NCI-H2029 (cell line): Measurements from ENCODE around the gene HOMER3.
"Not testable (repeated sequence)": the region's sequence is repeated elsewhere in the genome, so short reads cannot be mapped to it uniquely, and the experiment has no call there.

Experiments used
- DNase-seq: peaks from one replicate; lab custom pipeline; 2025; lab: John Stamatoyannopoulos, UW

The HOMER3 gene

DNA sequence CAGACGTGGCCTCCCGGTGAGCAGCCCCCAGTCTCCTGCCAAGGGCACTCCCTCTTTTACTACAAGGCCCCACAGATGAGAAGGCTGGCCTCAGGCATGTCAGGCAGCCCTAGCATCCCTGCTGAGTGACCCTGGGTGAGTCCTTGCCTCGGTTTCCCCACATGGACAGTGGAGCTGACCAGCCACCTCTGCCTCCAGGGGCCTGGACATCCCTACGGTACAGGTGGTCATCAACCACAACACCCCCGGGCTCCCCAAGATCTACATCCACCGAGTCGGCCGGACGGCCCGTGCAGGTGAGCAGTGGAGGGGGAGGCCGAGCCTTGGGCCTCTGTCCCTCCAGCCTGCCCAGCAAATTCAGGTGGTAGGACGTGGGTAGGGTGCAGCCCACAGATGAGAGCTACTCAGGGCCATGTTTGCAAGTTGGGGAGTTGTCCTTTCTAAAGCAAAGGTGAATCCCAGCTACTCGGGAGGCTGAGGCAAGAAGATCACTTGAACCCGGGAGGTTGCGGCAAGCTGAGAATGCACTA lies 16.3 kb downstream of the HOMER3 start:
- no peak for DNase-seq

DNA sequence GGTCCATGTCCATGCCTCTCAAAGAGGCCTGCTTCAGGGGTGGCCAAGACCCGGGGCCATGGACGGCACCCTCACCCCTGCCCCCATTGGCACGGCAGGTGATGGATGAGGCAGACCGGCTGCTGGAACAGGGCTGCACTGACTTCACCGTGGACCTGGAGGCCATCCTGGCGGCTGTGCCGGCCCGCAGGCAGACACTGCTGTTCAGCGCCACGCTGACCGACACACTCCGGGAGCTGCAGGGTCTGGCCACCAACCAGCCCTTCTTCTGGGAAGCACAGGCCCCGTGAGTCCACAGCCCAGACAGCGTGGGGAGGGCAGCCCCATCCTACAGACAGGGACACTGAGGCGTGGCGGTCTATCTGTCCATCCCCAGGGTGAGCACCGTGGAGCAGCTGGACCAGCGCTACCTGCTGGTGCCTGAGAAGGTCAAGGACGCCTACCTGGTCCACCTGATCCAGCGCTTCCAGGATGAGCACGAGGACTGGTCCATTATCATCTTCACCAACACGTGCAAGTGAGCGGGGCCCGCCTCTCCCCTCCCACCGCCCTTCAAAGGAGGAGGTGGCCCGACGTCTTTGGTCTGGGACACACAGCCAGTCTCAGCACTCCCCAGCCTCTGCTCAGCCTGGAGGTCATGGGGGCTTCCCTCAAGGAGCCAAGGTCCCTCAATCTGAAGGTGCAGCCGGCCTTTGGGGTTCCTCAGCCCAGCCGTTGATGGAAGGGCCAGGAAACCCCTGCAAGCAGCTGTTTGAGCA lies 18.6 kb downstream of the HOMER3 start:
- no peak for DNase-seq

DNA sequence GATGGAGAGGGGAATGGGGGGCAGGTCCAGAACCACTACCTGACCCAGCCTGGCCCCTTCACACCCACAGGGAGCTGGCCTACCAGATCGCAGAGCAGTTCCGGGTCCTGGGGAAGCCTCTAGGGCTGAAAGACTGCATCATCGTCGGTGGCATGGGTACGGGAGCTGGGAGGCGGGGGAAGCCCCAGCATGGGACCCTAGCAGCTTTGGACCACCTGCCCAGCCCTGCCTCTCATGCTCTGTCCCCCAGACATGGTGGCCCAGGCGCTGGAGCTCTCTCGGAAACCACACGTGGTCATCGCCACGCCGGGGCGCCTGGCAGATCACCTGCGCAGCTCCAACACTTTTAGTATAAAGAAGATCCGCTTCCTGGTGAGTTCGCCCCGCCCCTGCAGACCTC lies 19.4 kb downstream of the HOMER3 start:
- DNase-seq = no peak

DNA sequence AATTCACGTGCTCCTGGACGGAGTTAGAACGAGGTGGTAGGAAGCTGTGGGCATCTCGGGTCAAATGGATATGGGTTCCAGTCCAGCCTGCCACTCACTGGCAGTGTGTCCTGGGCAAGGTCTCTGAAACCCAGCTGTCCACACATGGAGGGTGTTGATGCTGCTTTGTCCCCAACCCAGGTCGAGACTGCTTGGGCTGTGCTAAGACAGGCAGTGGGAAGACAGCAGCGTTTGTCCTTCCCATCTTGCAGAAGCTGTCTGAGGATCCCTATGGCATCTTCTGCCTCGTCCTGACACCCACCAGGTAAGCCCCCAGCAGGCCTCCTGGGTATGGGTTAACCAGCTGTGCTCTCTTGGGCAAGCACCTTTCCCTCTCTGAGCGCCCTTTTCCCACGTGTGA lies 20.6 kb downstream of the HOMER3 start:
- no peak for DNase-seq

DNA sequence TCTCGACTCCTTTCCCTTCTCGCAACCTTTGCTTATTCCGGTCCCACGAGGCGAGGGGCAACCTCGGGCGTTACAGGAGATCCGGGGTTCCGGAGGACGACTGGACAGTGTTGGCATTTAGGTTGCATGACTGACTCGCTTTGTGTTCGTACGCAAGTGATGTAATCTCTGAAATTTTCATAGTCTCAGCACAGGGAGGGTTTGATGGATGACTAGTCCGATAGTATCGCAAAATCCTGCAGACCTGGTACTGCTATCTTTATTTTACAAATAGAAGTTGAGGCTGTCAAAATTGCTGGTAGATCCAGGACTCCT lies 21.2 kb downstream of the HOMER3 start:
- DNase-seq = no peak

DNA sequence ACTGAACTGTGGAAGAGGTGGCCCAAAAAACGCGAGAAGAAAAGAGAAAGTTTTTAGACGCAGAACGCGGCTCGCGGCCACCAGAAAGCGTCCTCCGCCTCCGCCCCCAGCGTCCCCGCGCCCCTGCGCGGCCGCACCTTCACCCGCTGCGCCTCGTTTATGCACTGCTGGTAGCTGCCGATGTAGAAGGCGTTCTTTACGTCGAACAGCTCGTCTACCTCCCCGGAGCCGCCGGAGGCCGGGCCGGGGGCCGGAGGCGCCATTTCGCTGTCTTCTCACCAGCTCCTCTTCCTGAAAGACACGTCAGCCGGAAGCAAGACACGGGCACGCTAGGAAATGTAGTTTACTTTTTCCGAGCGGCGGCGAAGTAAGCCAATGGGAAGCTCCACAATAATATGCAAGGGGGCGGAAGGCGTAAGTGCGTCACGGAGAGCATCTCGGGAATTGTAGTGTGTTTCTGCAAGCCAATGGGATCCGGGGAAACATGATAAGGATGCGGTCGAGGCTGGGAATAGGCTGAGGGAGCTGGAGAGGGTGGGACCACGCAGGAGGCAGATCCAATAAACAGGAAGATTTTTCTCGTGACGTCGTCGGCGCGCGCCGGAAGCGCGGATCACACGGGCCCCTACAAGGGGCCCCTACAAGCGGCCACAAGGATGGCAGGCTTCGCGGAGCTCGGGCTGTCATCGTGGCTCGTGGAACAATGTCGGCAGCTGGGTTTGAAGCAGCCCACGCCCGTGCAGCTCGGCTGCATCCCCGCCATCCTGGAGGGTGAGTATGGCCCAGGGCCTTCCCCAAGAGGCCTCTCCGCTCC lies 21.7 kb downstream of the HOMER3 start, which contains the start of the genes COPE and DDX49:
TSS of gene COPE (minus strand) at position 302 of the 814 bp plus-strand sequence. CDS start at position 263, 39 bp downstream.
TSS of gene DDX49 (plus strand) at position 630 of the 814 bp plus-strand sequence. CDS start at position 657, 27 bp downstream.
- peak; percentile 99 for DNase-seq

DNA sequence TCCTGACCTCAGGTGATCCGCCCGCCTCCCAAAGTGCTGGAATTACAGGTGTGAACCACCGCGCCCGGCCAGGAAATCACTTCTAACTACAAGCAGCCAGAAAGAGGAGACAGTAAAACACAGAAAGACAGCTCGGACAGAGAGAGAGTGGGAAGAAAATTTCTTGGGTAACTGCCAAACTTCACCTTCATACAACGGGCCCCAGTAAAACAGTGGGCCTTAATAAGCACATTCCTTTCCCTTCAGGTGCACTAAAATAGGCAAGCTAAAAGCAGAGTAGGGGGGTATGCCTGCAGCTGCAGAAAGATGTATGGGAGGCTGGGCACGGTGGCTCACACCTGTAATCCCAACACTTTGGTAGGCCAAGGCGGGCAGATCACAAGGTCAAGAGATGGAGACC lies 23.4 kb downstream of the HOMER3 start:
- DNase-seq = not testable (repeated sequence)

DNA sequence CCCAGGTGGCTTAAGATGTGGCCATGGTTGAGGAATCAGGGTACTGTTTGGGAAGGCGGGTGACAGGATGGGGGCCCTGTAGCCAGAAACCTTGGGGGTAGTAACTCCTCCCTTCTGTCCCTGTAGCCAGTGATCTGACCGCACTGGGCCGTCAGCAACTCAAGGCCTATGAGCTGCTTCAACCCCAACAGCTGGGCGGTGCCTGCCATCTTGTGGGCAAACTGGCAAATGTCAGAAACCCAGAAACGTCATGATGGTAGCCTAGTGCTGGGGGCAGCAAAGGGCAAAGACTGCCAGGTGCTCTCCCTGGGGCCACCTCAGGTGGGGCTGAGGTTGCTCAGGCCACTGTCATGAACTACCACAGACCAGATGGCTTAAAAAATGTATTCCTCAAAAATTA lies 25.4 kb downstream of the HOMER3 start:
- DNase-seq = peak; percentile 10

DNA sequence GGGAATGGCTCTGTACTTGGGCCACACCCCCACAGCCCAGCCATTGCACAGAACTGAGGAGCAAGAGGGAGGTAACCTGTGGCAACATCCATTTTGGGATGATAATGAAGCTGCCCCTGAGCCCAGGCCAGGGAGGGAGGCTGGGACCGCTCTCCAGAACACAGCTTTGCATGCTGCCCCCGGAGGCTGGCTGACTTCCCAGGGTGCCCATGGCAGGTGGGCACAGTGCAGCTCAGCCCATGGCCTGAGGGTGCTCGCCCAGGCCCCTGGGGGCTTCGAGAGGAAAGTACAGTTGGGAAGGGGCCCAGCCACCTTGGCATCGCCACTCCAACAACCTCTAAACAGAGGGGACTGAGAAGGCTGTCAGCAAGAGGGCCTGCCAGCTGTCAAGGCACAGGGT lies 27.6 kb downstream of the HOMER3 start:
- DNase-seq = no peak

DNA sequence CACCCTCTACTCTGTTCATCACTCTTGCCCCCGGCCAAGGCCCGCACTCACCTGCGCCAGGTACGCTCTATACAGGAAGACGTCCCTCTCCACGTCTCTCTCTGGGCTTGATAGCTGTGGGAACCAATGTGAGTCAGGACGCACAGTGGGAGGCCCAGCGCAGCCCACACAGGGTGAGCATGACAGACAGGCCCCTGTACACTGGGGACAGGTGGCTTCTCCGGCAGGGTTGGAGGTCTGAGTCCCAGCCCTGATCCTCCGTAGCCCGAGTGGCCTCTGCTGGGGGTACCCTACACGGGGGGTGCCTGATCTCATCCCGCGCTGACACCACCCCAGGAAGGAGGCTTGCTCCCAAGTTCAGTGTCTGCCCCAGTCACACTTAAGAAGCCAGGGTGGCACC lies 28.1 kb downstream of the HOMER3 start:
- no peak for DNase-seq

DNA sequence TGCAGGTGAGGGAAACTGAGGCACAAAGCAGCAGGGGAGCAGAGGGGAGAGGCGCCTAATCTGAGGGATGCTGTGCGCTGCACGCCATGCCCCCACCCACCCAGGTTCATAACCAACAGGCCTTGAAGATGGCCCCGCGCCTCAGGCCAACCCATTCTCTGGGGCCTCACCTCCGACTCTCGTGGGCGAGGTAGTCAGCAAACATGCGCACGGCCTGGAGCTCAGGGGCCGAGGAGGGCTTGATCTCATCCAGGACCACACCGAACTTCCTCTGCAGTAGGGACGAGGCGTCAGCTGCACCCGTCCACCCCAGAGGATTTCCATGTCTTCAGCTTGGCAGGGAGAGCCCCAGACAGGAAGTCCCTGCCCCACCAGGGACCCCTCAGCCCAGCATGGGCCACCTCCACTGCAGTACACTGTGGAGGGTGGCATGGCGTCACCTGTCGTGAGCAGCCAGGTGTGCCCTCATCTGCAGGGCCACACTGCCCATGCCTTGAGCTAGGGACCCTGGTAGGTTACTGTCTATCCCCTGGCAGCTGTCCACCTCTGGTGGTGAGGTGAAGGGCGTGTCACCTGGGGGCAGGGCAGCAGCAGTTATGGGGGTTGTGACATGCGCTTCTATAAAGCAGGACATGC lies 30.1 kb downstream of the HOMER3 start:
- no peak for DNase-seq

DNA sequence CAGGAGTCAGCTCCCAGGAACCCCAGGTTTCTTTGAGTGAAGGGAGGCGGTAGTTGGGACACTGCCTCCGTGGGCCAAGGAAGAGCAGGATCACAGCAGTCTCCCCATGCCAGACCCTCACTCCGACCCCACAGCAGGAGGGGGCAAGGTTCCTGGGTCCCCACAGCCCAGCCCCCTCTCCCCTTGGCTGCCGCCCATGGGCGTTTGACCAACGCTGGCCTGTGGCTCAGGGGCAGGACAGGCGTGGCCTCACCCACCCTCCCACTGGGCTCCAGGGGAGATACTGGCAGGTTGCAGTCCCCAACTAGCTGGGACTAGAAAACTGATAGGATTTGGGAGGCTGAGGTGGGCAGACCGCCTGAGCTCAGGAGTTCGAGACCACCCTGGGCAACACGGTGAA lies 31.0 kb downstream of the HOMER3 start:
- DNase-seq = no peak

DNA sequence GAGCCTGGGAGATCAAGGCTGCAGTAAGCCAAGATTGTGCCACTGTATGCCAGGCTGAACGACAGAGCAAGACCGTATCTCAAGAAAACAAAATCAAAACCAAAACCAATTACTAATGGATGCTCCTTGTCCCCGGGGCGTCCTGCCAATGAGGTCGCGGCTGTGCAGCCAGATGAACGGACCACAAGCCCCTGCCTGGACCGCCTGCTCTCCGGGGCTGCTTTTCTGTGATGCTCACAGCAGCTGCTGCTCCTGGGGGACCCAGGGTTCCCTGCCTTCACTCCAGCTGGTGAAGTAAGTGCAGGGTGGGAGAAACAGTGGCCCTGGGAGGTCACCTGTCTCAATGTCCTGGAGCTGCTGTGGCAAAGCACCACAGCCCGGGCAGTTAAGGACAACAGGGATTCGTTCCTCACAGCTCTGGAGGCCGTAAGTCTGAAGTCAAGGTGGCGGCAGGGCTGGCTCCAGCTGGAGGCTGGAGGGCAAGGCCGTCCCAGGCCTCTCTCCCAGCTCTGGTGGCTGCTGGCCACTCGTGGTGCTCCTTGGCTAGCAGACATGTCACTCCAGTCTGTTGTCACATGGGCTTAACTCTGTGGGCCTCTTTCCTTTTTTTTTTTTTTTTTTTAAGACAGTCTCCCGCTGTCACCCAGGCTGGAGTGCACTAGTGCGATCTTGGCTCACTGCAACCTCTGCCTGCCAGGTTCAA lies 31.9 kb downstream of the HOMER3 start:
- DNase-seq = no peak

DNA sequence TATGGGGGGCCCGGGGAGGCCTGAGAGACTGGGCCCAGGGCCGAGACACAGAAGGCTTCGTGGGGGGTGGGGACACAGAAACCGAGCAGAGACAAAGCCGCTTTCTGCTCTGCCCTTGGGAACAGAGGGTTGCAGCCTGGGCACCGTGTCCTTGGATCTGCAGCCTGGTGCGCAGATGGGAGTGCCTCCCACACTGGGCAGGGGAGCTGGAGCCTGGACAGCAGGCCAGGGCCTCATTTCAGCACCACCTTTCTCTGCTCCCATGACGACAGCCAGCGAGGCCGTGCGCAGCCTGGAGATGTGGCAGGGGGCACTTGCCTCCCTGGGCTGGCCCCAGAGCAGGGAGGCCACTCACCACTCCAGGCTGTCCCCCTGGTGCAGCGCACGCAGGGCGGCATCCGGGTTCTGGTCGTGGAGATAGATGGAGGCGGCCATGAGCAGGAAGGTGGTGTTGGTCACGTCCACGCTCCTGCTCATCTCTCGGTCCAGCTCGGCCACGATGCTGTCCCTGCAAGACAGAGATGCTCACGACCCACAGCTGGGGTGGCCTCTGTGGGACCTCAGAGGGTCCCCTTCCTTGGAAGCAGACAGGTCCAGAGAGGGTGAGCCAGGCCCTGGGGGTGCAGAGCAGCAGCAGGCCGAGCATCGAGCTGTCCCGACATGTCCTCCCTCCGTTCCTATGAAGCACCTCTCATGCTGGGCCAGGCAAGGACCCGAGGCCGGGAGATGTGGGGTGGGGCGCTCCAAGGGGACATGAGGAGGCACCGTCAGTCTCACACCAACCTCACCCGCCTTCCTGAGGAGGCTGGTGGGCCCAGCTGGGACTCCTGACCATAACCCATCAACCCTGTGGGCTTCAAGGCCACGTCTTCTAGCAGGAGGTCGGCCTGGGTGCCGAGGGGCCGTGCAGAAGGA lies 34.2 kb downstream of the HOMER3 start:
- no peak for DNase-seq

DNA sequence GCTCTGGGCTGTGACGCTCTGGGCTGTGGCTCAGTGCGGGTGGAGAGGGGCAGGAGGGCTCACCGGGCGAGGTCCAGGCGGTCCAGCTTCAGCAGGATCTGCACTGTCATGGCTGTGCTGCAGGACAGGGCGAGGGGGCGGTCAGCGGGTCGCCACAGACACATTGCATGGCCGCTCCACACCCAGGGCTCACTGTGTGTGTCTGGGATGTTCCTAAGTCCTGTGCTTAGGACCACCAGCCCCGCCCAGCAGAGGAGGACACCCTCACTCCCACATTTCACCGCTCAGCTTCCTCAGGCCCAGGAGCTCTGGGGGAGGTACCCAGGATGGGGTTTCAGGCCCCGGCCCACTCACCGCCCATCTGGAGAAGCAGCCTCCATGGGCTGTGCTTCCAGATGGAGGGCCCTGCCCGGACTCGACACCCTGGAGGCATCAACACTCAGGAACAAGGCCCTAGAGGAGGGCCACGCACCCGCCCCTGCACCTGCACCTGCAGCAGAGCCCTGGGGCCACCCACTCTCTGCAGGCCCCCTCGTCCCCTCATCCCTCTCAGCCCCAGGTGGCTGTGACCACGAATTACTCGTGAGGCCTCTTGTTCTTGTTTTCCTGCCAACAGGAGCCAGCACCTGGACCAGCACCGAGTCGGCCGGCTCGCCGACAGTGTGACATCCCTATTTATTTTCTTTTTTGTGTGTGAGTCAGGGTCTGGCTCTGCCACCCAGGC lies 35.3 kb downstream of the HOMER3 start:
- no peak for DNase-seq

DNA sequence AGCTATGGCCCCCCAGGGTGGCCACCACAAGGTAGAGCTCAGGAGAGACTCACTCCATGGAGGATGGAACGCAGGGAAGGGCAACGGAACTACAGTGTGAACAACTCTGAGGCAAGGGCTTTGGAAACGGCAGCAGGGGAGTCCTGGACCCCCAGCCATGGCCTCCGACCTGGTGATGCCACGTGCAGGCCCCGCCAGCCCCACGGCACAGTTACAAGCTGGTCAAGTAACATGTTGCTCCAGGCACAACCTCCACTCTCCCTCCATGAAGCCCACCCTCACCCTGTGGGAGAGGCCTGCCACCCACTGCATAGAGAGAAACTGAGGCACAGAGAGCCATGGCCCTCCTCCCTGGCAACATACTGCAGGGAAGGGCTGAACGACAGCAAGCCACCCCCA lies 36.0 kb downstream of the HOMER3 start:
- no peak for DNase-seq

DNA sequence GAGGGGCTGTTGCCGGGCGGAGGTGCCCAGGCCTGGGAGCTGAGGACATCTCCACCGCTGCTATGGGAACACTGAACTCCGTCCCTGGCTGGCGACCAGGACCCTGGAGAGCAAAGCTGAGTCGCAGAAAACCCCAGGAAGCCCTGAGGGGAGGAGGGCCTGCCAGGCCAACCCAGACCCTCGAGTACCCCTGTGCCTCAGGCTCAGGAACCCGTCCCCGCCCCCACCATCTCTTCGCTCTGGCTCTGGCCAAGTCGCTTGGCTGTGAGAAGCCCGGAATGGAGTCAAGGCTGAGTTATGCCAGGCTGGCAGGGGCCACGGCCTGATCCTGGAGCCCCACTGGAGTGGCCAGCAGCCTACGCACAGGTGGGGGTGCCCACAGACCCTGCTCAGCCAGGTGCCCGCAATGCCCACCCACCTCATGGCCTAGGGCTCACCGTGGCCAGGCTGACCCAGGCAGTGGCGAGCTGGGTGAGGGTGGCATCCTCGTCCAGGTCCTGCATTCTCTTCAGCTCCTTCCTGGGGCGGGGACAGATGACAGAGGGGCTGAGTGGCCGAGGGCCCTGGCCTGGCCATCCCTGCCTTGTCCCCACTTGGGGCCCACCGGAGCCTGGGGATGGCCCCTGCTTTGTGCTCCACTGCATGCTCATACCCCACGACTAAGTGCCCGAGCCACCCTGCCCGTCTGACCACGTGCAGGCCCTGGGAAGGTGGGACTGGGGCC lies 36.5 kb downstream of the HOMER3 start:
- no peak for DNase-seq

DNA sequence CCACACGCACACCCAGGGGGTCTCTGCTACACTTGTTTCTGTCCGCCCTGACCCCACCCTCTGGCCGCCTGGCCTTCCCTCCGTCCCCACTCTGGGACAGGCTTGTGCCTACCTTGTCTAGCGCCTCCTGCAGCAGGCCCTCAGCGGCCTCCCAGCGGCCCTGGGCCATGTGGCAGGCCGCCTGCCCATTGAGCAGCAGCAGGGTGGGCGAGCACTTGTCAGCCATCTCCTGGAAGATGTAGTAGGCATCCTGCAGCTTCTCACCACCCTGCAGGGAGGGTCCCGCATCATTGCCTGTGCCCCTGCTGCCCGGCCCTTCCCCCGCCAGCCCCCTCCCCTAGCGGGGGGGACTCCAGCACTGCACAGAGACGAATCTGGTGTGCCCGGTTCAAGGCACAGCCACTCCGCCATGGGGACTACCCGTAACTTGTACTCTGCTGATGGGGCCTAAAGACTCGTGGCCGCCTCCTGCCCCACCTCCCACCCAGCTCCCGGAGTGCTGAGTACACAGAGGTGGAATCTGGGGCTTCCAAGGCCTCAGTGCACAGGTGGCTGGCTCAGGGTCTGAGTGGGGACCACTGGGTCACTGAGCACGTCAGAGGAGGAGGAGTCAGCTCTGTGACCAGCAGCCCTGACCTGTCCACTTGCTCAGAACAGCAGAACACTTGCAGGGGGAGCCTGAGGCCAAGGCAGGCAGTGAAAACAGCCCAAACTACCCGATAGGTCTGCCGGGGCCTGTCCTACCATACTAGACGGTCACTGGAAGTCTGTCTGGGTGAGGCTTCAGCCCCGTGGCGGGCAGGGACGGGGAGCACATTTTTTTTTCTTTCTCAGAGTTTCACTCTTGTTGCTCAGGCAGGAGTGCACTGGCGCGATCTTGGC lies 37.6 kb downstream of the HOMER3 start:
- no peak for DNase-seq

DNA sequence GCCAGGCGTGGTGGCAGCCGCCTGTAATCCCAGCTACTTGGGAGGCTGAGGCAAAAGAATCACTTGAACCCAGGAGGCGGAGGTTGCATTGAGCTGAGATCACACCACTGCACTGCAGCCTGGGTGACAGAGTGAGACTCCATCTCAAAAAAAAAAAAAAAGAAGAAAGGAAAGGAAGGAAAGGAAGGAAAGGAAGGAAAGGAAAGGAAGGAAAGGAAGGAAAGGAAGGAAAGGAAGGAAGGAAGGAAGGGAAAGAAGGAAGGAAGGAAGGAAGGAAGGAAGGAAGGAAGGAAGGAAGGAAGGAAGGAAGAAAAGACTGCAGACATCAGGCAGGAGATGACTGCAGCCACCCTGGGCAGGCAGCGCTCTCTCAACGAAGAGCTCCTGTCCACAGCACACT lies 38.5 kb downstream of the HOMER3 start:
- DNase-seq = not testable (repeated sequence)
